Nephron progenitor cell (in vitro differentiated cells): ENCODE data around the gene REPIN1.

ENCODE experiments used
- DNase-seq: peaks from one replicate; pipeline ENCODE4 v3.0.0; 2021
- H3K27ac Mint-ChIP-seq: 2 replicates; pipeline ENCODE4 v1.8.0; 2021; ENCODE audit warnings: mild to moderate bottlenecking, moderate library complexity, mixed read lengths
- H3K27me3 Mint-ChIP-seq: 2 replicates; pipeline ENCODE4 v1.8.0; 2021; ENCODE audit warnings: mild to moderate bottlenecking, low read depth, mixed read lengths; ENCODE audit not compliant: poor library complexity
- H3K36me3 Mint-ChIP-seq: 2 replicates; pipeline ENCODE4 v1.8.0; 2021; ENCODE audit warnings: low read depth, mixed read lengths
- H3K4me1 Mint-ChIP-seq: 2 replicates; pipeline ENCODE4 v1.8.0; 2021; ENCODE audit warnings: mixed read lengths
- H3K4me3 Mint-ChIP-seq: 2 replicates; pipeline ENCODE4 v1.8.0; 2021; ENCODE audit warnings: mild to moderate bottlenecking, moderate library complexity, mixed read lengths
- H3K9me3 Mint-ChIP-seq: 2 replicates; pipeline ENCODE4 v1.8.0; 2021; ENCODE audit warnings: mild to moderate bottlenecking, moderate library complexity, mixed read lengths
- TF ChIP-seq, protein P1 (sequence below): fragments of 200-600 bp; sonication (generic); IDR thresholded peaks from 2 replicates; pipeline ENCODE4 v1.5.0; 2021; ENCODE audit warnings: antibody characterized with exemption

REPIN1 gene

GRCh38 chr7:150368096-150368883 is at the start of gene REPIN1:
TSS of gene REPIN1 (plus strand) at chr7:150368822. CDS start at chr7:150369712, 890 bp downstream.
- H3K27me3 Mint-ChIP-seq, result no peaks in the 10 kb centered on the region
- H3K36me3 Mint-ChIP-seq, result peaks cover 14% of the 10 kb centered on the region
- H3K4me3 Mint-ChIP-seq, result peak within 1 kb of the TSS; percentile 92
- H3K9me3 Mint-ChIP-seq, result no peaks in the 10 kb centered on the region
- H3K4me1 Mint-ChIP-seq, result peaks cover 64% of the 10 kb centered on the region
- DNase-seq, result peak; percentile 95
- peak within 1 kb of the TSS; percentile 99 for H3K27ac Mint-ChIP-seq
- TF ChIP-seq, protein P1, sequence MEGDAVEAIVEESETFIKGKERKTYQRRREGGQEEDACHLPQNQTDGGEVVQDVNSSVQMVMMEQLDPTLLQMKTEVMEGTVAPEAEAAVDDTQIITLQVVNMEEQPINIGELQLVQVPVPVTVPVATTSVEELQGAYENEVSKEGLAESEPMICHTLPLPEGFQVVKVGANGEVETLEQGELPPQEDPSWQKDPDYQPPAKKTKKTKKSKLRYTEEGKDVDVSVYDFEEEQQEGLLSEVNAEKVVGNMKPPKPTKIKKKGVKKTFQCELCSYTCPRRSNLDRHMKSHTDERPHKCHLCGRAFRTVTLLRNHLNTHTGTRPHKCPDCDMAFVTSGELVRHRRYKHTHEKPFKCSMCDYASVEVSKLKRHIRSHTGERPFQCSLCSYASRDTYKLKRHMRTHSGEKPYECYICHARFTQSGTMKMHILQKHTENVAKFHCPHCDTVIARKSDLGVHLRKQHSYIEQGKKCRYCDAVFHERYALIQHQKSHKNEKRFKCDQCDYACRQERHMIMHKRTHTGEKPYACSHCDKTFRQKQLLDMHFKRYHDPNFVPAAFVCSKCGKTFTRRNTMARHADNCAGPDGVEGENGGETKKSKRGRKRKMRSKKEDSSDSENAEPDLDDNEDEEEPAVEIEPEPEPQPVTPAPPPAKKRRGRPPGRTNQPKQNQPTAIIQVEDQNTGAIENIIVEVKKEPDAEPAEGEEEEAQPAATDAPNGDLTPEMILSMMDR, result no peak

DNA sequence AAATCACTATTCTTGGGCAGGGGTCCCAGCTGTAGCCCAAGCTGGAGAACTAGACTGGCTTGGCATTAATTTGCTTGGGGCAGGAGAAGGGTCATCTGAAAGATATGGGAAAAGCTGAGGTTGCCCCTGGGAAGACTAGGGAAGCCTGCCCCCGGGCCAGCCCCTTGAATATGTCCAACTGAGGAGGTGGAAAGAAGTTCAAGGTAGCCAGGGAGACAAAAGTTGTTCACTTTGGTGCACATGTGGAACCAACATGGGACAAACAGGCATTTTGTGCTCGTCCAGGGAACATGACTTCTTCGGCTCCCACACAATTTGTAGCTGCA is 46.9 kb upstream of the REPIN1 start:
- no peaks in the 10 kb centered on the region for H3K36me3 Mint-ChIP-seq
- H3K9me3 Mint-ChIP-seq, result no peaks in the 10 kb centered on the region
- DNase-seq, result no peak
- no peak overlapping the region for H3K27ac Mint-ChIP-seq
- peaks cover 19% of the 10 kb centered on the region for H3K27me3 Mint-ChIP-seq
- no peak overlapping the region for H3K4me3 Mint-ChIP-seq
- H3K4me1 Mint-ChIP-seq, result peaks cover 19% of the 10 kb centered on the region
- TF ChIP-seq, protein P1, result no peak

GRCh38 chr7:150322114-150322832 is 46.3 kb upstream of the REPIN1 start:
- H3K4me3 Mint-ChIP-seq, result no peak overlapping the region
- DNase-seq, result no peak
- H3K9me3 Mint-ChIP-seq, result no peaks in the 10 kb centered on the region
- TF ChIP-seq, protein P1, result no peak
- H3K36me3 Mint-ChIP-seq, result no peaks in the 10 kb centered on the region
- no peak overlapping the region for H3K27ac Mint-ChIP-seq
- peaks cover 19% of the 10 kb centered on the region for H3K4me1 Mint-ChIP-seq
- H3K27me3 Mint-ChIP-seq, result peaks cover 19% of the 10 kb centered on the region

GRCh38 chr7:150322833-150323681 is 45.6 kb upstream of the REPIN1 start, which contains the start of the genes ACTR3C and LRRC61:
TSS of gene ACTR3C (minus strand) at chr7:150323545. CDS start at chr7:150295296, 28,249 bp downstream.
TSS of gene LRRC61 (plus strand) at chr7:150323355. CDS start at chr7:150336862, 13,507 bp downstream.
- Mint-ChIP-seq H3K9me3 (no peaks in the 10 kb centered on the region), H3K4me3 (peak within 1 kb of the TSS; percentile 63), H3K27me3 (peaks cover 19% of the 10 kb centered on the region), H3K36me3 (no peaks in the 10 kb centered on the region), H3K4me1 (peaks cover 19% of the 10 kb centered on the region), H3K27ac (peak within 1 kb of the TSS; percentile 97)
- TF ChIP-seq, protein P1, result no peak
- no peak for DNase-seq

- H3K9me3 Mint-ChIP-seq, result no peaks in the 10 kb centered on the region
Measured at GRCh38 chr7:150323682-150324372, 44.8 kb upstream of the REPIN1 start.

More at GRCh38 chr7:150323682-150324372, 44.8 kb upstream of the REPIN1 start:
- peak overlapping the region; percentile 63 for H3K4me3 Mint-ChIP-seq
- H3K27ac Mint-ChIP-seq, result peak overlapping the region; percentile 97
- H3K36me3 Mint-ChIP-seq, result no peaks in the 10 kb centered on the region
- DNase-seq, result no peak
- peaks cover 20% of the 10 kb centered on the region for H3K4me1 Mint-ChIP-seq
- peaks cover 23% of the 10 kb centered on the region for H3K27me3 Mint-ChIP-seq
- TF ChIP-seq, protein P1, result no peak
